Stimulated activated CD4-positive, alpha-beta T cell treated with anti-CD3 and anti-CD28 coated beads, Interleukin-12 subunit alpha, Interleukin-12 subunit beta, amount 100 ng/mL, for 24 hours (primary cell): ENCODE data around the gene SEMA4G.

ENCODE experiments used
- DNase-seq, 2 experiments: peaks; one replicate each; pipeline ENCODE4 v3.0.0-alpha.2; 2020; ENCODE audit warnings: low read depth in 2 of 2

Gene SEMA4G

GRCh38 chr10:100986952-100987684 is 17.8 kb downstream of the SEMA4G start, which contains the start of the genes MRPL43 and TWNK:
MRPL43 (minus strand) TSS chr10:100987497; CDS start chr10:100987443, 54 bp downstream.
TWNK (plus strand) TSS chr10:100987543; CDS start chr10:100988211, 668 bp downstream.
- peak; percentile 77 to 80 for DNase-seq

DNA sequence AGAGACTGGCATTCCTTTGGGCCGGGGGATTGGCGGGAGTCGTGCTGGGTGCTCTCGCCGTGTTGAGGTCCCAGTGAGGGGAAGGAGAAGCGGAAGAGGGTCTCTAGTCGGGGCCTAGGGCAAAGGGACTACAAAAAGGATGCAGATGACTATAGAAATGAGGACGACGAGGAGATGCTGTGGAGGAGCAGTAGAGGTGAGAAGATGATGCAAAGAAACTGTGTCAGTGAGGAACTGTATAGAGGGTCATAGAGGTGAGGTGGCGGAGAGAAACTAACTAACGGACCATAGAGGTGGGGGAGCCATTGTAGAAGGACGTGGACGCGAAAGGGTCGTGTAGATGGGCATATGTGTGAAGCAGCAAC is 18.4 kb downstream of the SEMA4G start:
- DNase-seq: no peak

- DNase-seq: no peak
These were observed 18.9 kb downstream of the SEMA4G start for GRCh38 chr10:100988166-100988565.

DNA sequence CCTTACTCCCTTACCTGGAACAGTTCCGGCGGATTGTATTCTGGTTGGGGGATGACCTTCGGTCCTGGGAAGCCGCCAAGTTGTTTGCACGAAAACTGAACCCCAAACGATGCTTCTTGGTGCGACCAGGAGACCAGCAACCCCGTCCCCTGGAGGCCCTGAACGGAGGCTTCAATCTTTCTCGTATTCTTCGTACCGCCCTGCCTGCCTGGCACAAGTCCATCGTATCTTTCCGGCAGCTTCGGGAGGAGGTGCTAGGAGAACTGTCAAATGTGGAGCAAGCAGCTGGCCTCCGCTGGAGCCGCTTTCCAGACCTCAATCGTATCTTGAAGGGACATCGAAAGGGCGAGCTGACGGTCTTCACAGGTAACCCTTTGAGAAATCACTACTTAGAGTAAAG is 19.8 kb downstream of the SEMA4G start:
- no peak for DNase-seq

DNA sequence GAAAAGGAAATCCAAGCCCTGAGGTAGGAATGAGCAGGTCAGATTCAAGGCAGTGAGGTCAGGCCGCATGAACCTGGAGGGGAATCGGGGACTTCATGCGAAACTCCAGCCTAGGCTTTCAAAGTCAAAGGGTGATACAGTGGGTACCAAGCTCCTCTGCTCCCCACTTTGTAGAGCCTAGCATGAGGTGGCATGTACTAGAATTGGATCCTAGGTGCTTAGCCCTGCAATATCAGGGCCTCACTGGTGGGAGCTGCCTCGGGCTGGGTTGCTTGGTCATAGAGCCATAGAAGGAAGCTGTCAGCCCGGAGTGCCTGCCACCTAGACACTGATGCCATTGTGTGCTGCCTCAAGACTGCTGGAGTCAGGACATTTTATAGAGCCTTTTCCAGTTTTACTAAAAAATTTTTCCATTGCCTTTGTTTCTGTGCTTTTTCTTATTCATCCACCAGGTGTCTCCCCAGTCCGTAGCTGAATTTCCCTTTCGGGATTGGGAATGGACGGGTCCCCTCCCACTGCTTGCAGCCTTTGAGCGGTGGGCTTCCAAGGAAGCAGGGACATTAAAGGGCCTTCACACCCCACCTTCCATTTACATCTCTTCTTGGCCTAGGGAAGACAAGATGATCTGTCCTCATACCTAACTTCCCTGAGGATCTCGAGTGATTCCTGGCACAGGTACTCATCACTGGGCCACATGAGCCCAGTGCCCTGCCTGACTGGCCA is 24.8 kb downstream of the SEMA4G start:
- DNase-seq: no peak

- no peak for DNase-seq
These were observed 25.9 kb downstream of the SEMA4G start for GRCh38 chr10:100995181-100995580.

GRCh38 chr10:100996678-100997359 is 27.5 kb downstream of the SEMA4G start:
- DNase-seq: peak in 1 of 2 experiments; percentile 27

DNA sequence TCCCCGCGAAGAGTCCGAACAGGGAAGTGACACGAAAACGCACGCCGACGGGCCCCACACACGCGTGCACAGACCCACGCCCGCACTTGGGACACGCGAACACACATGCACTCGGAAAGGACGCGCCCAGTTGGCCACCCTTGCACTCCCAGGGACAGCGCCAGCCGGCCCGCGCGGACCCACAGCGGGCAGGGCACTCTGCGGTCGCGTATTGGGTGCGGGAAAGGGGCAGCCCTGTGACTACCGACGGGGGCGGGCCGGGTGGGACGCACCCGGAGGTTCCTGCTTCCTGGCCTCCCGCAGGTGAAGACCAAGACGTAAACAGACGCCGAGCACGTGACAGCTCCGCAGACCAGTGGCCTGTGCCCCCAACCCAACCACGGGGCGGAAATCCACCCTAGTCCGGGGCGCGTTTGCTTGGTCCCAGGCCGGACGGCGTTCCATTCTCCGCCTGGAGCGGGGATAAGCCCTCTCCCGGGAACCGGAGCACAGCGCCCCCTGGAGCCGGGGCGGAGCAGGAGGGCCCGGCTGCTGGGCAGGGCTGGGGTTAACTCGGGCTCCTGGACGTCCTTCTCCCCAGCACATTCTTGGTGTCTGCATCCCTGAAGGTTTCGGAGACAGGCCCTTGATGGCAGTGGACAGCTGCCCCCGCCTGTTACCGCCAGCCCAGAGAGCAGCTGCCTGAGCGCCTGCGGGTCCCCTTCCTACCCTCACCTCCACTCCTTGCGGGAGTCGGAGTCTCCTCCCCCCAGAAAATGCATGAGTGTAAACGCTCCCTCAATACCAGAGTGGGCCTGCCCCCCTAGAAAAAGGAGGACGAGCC is 28.3 kb downstream of the SEMA4G start:
- DNase-seq: peak; percentile 43 to 64

DNA sequence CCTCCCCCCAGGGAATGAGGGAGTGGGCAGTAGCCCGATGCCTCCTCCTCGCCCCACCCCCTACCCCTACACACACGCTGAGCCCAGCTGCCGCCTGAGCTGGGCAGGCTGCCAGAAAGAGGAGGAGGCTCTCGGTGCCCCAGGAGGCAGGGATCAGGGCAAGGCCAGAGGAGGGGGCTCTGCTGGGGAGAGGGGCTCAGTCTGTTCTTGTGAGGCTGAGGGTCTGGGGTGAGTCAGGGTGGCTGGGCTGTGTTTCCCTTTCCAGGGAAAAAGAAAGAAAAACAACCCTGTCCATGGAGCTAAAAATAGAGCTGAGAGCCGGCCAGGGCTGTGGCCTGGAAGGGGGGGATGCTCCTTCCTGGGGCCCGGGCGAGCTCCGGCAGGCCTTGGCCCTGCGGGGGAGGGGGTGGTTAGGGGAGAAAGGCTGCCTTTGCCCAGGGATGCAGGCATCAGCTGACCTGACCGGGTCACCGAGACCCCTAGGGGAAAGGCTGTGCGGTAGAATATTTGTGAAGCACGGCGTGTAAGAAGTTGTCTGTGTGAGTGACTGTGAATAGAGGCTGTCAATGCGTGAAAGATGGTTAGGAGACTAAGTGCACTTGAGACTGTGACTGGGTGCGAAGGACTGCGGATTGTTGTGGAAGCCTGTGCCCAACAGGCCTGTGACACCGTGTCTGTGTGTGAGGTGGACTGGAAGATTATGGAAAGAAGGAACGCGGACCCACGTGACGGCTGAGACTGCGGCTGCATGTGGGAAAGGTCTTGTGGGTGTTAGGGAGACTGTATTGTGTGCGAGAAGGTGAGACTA is 29.1 kb downstream of the SEMA4G start:
- peak in 1 of 2 experiments; percentile 60 for DNase-seq

GRCh38 chr10:100998991-100999741 is 29.9 kb downstream of the SEMA4G start:
- peak; percentile 62 for DNase-seq

- no peak for DNase-seq
These were observed 30.4 kb downstream of the SEMA4G start, which contains the start of gene LZTS2 for GRCh38 chr10:100999742-101000126. LZTS2 (plus strand) TSS chr10:100999808; CDS start chr10:101002539, 2,731 bp downstream.

DNA sequence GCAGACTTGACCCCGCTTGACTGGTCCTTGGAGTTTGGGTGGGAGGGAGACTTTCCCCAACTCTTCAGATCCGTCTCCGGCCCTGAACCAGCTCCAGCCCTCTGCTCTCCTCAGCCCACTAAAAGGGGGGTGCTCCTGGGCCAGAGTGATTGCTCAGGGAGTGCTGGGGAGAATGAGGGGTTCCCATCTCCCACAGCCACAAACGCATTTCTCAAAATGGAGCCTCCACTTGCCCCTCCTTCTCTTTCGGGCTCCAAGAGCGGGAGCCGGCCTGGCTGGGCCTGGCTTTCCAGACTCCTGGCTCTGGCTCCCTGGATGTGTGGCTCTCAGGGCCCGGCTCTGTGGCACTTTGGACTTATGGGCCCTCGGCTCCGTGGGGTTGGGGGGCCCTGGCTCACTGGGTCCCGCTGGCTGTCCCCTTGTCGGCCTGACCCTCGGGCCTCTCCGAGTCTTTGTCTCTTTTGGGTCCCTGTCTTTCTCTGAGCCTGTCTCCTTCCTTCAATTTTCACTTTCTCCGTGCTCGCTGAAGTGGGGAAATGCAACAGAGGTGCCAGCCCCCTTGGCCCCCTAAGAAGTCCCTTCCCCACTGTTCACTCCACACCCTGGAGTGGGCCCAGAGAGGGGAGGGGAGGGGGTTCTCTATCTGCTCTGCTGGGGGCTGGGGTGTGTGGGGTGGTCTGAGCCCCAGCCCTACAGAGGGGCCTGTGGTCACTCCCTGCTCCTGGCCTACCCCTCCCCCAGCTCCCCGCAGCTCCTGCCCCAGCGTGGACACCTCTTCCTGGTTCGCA is 31.0 kb downstream of the SEMA4G start:
- DNase-seq: no peak

- DNase-seq: no peak
These were observed 31.8 kb downstream of the SEMA4G start for GRCh38 chr10:101000915-101001658.

GRCh38 chr10:101001659-101002035 is 32.3 kb downstream of the SEMA4G start:
- DNase-seq: no peak

GRCh38 chr10:101002456-101002855 is 33.2 kb downstream of the SEMA4G start:
- DNase-seq: no peak

GRCh38 chr10:101003639-101004206 is 34.4 kb downstream of the SEMA4G start:
- DNase-seq: no peak

- no peak for DNase-seq
These were observed 36.1 kb downstream of the SEMA4G start for GRCh38 chr10:101005361-101005760.
